ENCODE data around the gene GALNT17.

DNA sequence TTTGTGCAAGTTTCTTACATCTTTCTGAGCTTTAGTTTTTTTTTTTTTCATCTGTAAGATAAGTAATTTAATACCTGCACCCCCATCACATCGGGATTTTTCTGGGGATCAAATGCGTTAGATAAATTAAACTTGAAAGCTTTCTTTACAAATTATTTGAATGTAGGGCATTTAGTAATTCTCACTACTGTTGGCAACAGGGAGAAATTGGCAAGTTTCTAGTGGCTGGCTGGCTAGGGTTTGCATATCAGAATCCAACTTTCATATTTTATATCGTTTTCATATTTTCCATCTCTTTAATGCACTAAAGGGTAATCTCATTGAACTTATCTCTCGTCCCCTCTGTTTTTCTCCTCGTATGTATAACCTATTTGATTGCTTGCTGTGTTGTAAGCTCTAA, 412.9 kb downstream of the GALNT17 start:
- TF ChIP-seq ZNF274 (IDR thresholded peaks at IDR 0.05; ENCODE audit: low read depth, low read length) (no peak), SUZ12 (IDR thresholded peaks at IDR 0.05; ENCODE audit: extremely low read depth, insufficient read depth, insufficient read length) (no peak), YY1 (IDR thresholded peaks at IDR 0.05; ENCODE audit: insufficient read depth, insufficient read length) (no peak)
